ENCODE results near the gene ZNF614.
"Not testable (repeated sequence)": the region's sequence is repeated elsewhere in the genome, so short reads cannot be mapped to it uniquely, and the experiment has no call there.

GRCh38 chr19:51980926-51981325, 47.3 kb downstream of the ZNF614 start:
- TF ChIP-seq CTCF, POLR2A (IDR thresholded peaks at IDR 0.05): not testable (repeated sequence)
